GM19467 (cell line): Measurements from ENCODE around the gene CFAP97D1.

Source experiments
- ATAC-seq: cut with Tn5 transposase; IDR thresholded peaks from one replicate; pipeline ENCODE4 v1.9.1; 2021; ENCODE audit warnings: mild to moderate bottlenecking, moderate library complexity; ENCODE audit not compliant: unreplicated experiment

CFAP97D1 gene

DNA sequence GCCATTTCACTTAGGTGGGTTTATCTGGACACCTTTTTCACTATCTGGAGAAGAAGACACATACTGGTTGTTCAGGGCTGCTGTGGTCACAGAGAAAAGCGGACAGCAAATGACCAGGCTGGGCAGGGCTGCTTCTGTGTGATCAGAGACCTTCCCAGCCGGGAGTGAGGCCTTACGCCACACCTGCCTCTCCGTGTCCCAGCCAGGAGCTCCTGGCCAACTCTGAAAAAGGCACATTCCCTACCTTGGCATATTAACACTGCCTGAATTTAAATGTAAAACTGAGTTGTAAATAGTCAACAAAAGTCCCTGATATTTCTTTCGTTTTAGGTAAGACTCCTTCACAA lies 12.5 kb upstream of the CFAP97D1 start:
- ATAC-seq, result no peak

DNA sequence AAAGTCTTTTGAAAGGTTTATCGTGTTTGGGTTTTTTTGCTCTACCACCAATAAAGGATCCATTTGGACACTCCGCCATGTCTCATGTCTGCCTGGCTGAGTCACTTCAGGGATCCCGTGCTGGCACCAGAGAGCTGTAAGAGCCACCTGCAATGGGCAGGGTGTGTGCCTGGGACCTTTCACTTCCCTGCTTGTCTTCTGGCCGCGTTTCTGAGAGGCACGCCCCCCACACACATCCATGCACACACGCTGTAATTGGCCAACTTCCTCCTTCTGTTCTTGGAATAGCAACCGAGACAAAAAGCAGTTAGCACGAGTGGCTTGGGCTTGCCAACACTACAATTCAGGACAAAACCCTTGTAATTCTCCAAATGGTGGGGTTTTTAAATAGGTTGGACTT lies 11.9 kb upstream of the CFAP97D1 start:
- ATAC-seq, result no peak

DNA sequence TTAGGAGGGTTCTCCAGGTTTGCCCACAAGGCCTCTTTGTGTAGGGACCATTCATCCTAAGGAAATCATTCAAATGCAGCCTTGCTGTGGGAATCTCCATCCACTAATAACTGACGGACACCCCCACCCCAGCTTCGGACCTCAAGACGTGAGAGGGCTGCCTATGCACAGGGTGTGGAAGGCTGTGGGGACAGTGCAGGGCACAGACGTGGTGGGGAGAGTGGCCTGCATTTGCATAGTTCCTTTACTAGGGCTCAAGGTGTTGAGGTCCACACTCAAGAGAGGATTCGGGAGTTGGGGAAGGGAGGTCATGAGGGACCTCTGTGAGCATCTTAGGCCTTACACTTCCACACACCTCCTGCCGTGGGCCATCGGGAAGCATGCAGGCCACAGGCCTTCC lies 11.3 kb upstream of the CFAP97D1 start:
- no peak for ATAC-seq

DNA sequence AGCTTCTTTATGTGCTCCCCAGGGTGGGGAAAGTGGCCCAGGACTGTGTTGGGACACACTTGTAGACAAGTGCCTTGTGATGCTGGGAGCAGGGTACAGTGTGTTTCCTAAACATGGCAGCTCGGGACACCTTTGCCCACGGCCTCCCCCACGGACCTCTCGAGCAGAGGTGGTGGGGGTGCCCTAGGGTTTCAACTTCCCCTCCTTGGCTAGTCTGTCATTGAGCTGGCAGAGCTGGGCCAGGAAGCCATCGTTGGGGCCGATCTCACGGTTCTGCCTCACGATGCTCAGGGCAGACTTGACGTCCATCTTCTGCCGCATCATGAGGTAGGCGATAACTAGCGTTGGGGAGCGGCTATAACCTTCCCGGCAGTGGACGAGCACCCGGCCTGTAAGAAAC lies 10.8 kb upstream of the CFAP97D1 start:
- no peak for ATAC-seq

DNA sequence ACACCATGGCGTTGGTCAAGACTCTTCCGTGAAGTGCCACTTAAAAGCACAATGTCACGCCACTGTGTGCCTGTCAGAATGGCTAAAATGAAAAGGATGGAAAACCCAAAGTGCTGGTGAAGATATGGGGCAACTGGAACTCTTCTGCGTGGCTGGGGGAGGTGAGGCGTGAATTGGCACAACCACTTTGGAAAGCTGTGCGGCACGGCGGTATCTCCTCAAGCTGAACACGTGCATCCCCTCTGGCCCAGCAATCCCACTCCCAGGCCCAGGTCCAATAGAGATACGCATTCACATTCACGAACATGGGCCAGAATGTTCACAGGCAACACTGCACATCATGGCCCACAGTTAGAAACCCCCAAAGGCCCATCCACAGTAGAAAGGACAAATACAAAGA lies 10.4 kb upstream of the CFAP97D1 start:
- no peak for ATAC-seq

DNA sequence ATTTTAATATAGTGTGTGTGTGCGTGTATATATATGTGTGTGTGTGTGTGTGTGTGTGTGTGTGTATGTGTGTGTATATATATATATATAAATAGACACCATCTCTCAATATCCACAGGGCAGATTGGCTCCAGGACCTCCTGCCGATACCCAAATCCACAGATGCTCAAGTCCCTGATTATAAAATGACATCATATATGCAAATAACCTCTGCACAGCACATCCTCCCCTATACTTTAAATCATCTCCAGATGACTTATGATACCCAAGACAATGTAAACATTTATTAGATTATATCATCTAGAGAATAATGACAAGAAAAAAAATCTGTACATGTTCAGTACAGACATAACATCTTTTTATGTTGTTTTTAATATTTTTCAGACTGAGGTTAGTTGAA lies 9.3 kb upstream of the CFAP97D1 start:
- ATAC-seq, result no peak

DNA sequence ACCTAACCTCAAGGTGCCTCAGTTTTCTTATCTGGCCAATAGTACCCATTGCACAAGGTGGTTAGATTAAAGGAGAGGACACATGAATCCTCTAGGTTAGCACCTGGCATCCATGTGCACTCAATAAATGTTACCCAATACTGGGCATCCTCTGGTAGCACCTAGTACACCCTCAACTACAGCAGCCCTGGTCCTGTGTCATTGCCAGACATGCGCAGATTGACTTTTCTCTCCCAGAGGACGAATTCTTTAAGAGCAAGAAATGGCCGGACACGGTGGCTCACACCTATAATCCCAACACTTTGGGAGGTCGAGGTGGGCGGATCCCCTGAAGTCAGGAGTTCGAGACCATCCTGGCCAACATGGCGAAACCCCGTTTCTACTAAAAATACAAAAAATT lies 8.8 kb upstream of the CFAP97D1 start:
- no peak for ATAC-seq

DNA sequence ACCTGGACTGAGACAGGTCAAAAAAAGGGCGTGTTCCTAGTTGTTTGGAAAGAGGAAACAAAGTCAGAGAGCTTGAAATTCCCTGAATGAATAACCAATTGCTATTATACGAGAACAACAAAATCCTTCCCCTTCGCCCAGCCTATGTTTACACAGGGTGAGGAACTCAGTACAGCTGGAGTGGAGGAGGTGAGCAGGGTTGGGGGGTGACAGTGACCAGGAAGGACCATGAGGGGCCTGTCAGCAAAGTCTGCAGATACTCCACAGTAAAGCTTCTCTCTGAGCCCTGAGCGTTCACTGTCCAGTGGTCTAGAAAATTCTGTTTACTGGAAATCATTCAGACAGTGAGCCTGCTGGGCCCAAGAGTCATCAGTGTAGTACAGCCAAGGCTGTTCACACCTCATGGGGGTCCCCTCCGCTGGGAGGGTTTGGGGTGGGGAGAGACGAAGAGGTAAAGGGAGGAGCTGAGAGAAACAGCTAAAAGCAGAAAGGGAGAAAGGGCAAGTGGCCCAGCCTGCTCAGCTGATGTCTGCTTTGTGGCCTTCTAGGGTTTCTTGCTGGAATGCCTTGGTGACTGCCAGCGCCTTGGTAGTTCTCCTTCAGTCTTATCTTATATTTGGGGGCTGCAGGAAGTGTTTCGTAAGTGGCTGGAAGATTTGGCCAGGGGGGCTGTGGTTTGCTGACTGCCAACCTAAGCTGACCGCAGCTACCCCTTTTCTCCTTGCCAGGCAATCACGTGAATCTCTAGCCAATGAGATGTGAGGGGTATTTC lies 7.2 kb upstream of the CFAP97D1 start:
- ATAC-seq, result no peak

DNA sequence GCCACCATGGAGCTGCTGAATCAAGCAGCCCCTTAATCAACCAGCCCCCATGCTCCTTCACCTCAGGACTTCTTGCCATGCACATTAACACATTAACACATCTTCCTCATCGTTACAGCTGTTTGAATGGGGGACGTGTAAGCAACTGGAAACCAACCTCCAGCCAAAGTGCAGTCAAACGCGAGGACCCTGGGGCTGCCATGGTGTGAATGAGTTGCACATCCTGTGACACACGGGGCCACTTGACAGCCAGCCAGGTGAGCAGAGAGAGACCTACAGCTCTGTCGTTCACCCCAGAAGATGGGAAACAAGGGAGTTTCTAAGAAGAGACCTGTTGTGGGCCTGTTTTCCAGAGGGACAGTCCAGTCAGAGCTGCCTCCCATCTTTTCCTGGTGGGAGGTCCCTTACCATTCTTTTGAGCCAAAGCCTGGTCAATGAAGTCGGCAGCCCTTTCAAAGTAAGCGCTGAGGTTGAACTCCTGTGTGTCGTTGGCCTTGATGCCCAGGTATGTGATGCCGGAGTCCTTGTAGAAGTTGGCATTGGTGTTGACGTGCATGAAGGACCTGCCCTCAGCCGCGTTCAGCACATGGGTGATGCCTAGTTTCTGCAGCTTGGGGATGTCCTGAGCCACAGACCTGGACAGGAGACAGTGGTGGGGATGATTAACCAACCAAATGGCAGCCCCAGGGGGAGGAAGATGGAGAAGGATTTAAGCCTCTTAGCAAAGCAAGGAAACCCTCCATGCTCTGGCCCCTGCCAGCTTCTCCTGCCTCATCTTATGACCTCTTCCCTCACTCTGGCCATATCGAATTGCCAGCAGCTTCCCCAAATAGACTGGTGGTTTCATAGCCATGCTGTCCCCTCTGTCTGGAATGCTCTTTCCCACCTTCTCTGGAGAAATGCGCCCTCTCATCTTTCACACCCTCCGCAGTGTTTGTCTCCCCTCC lies 5.7 kb upstream of the CFAP97D1 start:
- ATAC-seq, result no peak

DNA sequence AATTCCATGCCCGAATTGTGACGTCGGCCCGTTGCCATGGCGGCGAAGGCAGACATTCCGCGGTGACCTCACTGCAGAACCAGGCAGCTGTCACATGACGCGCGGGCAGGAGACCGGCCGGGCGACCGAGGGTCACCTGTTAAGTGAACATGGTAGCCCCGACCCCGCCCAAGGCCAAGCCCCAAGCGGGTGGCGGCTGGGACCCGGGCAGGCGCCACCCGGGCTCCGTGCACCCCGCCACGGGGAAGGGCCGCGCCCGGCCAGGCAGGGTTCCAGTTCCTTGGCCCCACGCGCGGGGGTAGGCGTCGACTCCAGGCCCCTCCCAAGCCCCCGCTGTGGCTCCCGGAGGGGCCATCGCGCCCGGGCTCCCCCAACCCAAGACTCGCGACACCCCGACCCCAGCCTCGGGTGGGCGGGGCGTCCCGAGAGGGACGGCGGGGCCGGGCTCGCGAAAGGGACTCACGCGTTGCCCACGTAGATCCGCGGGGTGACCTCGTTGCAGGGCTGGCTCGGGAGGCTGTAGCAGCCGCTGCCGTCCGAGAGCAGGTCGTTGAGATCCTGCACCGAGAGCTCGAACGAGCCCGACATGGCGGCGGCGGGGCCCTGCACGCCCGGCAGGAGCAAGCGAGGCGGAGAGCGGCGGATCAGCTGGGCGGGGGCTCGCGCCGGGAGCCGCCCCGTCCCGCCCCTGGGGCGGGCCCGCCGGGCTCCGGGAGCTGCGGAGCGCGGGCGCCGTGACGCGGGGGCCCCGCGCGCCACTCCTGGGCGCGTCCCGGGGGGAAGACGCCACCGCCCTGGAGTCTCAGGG lies 1.7 kb upstream of the CFAP97D1 start, which contains the start of gene DUSP3:
TSS of gene DUSP3 (minus strand) at position 641 of the 808 bp plus-strand sequence. CDS start at position 588, 53 bp downstream.
- ATAC-seq, result peak; percentile 63

DNA sequence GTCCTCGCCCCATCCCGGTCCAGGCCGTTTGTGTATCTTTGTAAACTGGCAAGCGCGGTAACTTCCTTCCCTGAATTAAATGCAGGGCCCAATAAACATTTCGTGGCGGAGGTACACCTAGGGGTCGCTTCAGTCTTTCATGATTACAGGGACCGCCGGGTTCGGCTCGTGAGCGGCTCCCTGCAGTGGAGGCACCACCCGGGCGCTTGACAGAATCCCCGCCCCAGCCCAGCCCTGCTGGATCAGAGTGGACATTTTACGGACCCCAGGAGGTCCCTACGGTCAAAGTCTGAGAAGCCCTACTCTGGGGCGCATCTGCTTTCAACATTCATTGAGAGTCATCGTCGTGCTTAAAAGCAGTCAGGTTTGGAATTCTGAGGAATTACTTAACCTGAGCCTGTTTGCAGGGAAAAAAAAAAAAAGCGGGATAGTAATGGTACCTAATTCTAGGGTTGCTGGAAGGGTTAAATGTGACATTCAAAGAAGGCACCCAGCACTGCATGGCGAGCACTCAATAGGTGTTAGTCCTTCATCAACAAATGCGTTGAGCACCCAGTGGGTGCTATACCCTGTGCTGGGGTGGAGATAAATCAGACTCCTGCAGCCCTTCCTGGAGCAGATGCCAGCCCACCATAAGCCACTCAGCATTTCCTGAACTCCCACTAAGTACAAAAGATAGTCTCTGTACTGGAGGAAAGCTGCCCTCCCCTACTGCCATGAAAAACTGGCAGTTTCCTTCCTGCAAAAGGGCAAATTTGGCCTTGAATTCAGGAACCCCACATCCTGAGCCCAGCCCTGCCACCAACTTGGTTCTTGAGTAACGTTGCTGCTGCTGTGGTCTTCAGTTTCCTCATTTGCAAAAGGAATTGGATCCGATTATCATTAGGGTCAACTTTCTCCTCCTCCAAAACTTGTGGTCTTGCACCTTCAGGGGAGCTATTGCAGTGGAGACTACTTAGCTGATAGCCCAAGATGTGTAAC lies 800 bp upstream of the CFAP97D1 start:
- ATAC-seq, result no peak

DNA sequence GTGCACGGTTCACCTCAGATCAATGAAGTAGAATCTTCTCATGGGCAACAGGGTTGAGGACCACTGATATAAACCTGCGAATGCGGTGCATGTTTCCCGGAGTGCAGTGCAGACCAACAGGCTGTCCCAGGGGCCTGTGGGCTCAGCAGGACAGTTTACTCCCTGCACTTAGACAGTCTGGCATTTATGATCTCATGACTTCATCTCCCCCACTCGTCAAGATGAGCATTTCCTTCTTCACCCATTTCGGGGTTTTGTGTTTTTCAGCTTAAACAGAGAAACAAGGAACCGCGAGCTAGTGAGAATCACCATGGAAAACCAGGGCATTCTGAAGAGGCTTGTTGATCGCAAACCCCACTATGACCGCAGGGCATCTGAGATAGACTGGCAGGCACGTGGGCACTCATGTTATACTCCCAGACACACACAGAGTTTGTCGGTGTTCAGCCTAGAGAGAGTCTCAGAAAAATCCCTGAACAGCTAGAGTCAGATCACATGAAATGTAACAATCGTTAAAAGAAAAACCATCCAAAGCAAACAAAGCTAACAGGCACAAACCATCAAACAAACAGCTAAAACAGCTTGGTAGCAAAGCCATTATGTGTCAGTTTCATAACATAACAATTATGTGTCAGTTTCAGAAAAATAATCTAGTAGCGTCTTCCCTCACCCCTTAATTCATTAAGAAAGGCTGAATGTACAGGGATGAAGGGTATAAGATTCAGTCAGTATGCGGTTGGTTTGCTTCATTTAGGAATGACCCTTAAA lies 2.9 kb downstream of the CFAP97D1 start:
- no peak for ATAC-seq

DNA sequence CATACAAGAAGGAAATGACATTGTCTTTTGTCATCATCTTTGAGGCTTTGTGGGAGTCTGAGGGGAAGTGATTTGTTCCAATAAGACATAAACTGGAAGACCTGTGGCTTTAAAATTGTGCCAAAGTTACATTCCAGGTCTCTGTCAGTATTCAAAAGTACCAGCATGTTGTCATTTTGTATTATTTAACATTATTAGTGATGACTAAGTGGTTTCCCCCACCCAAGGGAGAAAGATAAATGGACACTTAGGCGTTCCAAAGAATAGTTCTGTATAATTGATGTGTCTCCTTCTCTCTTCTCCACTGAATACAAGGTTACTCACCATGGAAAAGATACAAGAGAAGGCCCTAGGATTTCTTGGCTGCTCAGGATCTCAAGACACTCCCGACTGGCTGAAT lies 3.8 kb downstream of the CFAP97D1 start:
- no peak for ATAC-seq

DNA sequence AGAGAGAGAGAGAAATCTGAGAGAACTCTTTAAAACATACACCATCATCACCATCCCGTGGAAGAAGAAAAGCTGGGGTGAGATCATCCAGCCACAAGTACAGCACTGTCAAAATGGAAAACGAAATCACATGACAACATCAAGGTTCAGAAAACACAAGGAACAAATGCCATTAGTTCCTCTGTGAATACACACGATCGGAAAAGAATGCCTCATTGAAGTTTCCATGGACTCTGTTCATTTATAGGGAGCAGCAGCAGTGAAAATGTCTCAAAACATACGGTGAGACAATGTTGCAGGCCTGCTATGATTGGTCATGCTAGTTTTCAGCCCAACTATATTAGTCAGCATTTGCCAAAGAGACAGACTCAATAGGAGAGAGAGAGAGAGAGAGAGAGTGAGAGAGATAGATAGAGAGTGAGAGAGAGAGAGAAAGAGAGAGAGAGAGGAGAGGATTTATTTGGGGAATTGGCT lies 4.4 kb downstream of the CFAP97D1 start:
- ATAC-seq, result no peak

DNA sequence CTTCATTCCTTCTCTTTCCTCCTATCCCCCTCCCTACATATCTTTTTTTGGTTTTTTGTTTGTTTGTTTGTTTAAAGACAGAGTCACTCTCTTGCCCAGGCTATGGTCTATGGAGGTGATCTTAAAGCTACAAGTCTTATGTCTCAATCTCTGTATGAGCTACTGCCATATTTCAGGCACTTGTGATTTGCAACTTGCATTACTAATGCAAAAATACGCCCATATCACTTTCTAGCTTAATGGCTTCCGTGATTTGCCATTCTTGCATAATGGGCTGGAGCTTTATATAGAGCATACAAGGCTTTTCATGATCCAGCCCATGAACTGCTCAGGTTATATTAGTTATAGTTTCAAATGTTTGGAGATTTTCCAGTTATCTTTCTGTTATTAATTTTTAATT lies 7.5 kb downstream of the CFAP97D1 start:
- ATAC-seq, result no peak

DNA sequence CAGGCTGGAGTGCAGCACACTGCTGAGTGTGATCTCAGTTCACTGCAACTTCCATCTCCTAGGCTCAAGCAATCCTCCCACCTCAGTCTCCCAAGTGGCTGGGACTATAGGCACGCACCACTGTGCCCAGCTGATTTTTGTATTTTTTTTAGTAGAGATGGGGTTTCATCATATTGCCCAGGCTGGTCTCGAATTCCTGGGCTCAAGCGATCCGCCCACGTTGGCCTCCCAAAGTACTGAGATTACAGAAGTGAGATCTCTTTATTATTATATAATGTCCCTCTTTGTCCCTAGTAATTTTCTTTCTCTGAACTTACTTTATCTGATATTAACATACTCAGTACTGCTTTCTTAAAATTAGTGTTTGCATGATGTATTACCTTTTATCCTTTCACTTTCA lies 8.3 kb downstream of the CFAP97D1 start:
- ATAC-seq, result no peak

DNA sequence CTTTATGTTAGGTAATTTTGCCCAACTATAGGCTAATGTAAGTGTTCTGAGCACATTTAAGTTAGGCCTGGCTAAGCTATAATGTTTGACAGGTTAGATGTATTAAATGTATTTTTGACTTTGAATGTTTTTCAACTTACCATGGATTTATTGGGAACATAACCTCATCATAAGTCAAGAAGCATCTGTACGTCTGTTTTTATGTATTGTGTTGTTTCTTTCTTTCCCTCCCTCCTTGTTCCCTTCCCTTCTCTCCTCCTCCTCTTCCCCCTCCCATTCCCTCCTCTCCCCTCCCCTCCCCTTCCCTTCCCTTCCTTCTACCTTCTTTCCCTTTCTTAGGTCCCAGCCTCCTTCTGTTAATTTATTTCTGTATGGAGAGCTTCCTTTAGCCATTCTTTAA lies 9.2 kb downstream of the CFAP97D1 start:
- ATAC-seq, result no peak

DNA sequence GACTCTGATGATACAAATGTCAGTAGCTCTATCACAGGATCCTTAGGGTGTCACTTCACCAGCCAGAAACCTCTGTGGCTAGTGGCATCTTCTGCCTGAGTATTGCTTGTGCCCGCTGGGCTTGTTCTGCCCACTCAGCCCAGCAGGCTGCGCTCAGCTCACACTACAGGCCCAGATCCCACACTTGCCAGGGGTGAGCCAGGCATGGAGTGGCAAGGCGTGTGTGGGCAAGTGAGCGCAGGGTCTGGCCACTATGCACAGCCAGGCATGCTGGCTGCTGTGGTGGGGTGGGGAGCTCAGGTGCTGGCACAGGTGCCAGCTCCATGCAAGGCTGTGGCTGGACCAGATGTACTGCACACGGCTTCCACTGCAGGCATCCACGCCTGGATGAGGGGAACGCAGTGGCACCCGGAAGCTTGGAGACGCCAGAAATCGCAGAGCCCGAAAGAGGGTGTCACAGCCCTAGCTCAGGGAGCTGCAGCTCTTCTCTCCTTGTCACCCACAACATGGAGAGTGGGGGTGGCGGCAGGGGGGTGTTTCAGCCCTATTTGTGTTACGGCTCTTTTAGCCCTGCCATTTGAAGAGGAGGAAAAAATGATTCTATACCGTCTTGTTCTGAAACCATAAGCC lies 10.2 kb downstream of the CFAP97D1 start:
- no peak for ATAC-seq

DNA sequence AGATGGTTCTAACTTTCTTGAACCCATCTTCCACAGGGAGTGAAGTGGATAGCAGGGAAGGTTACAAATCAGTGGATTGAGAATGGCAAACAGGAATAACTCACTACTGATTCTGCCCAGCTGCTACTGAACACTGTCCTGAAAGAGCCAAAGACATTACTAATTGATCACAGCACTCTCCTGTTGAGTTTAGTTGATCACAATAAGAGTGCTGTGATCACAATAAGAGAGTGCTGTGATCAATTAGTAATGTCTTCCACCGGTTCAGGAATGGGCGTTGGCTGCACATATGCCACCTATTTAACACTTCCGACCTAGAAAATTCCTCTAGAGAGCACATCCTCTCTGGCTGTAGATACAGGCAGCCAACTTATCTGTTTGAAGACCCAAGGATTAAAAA lies 11.4 kb downstream of the CFAP97D1 start:
- no peak for ATAC-seq
